HG02588 (cell line): ENCODE measurements around the gene CDH2.

Source experiments
- ATAC-seq: cut with Tn5 transposase; IDR thresholded peaks from one replicate; pipeline ENCODE4 v1.9.1; 2021; ENCODE audit warnings: mild to moderate bottlenecking, moderate library complexity; ENCODE audit not compliant: unreplicated experiment

Gene CDH2

GRCh38 chr18:28048612-28049011 is 128.3 kb downstream of the CDH2 start:
- ATAC-seq: no peak

- no peak for ATAC-seq
Observed at GRCh38 chr18:28045880-28046279, 131.1 kb downstream of the CDH2 start.

GRCh38 chr18:28045176-28045810 is 131.6 kb downstream of the CDH2 start:
- ATAC-seq: no peak

GRCh38 chr18:28044036-28044435 is 132.9 kb downstream of the CDH2 start:
- ATAC-seq: no peak

- no peak for ATAC-seq
Observed at GRCh38 chr18:28043631-28044030, 133.3 kb downstream of the CDH2 start.

- no peak for ATAC-seq
Observed at GRCh38 chr18:28041366-28041765, 135.6 kb downstream of the CDH2 start.

GRCh38 chr18:28040716-28041115 is 136.2 kb downstream of the CDH2 start:
- no peak for ATAC-seq

- ATAC-seq: no peak
Observed at GRCh38 chr18:28040211-28040610, 136.7 kb downstream of the CDH2 start.

GRCh38 chr18:28039691-28040090 is 137.2 kb downstream of the CDH2 start:
- no peak for ATAC-seq

GRCh38 chr18:28039078-28039477 is 137.9 kb downstream of the CDH2 start:
- ATAC-seq: no peak

GRCh38 chr18:28036488-28036887 is 140.4 kb downstream of the CDH2 start:
- ATAC-seq: no peak

GRCh38 chr18:28034567-28034966 is 142.4 kb downstream of the CDH2 start:
- no peak for ATAC-seq

GRCh38 chr18:28032177-28032576 is 144.8 kb downstream of the CDH2 start:
- ATAC-seq: no peak

- ATAC-seq: no peak
Observed at GRCh38 chr18:28030458-28030857, 146.5 kb downstream of the CDH2 start.

GRCh38 chr18:28027755-28028154 is 149.2 kb downstream of the CDH2 start:
- no peak for ATAC-seq

GRCh38 chr18:28019425-28020108 is 157.4 kb downstream of the CDH2 start:
- ATAC-seq: no peak

- ATAC-seq: no peak
Observed at GRCh38 chr18:28018351-28018750, 158.6 kb downstream of the CDH2 start.

GRCh38 chr18:28015671-28016070 is 161.3 kb downstream of the CDH2 start:
- ATAC-seq: no peak

- ATAC-seq: no peak
Observed at GRCh38 chr18:28013066-28013465, 163.9 kb downstream of the CDH2 start.

GRCh38 chr18:28012336-28012735 is 164.6 kb downstream of the CDH2 start:
- ATAC-seq: no peak

- no peak for ATAC-seq
Observed at GRCh38 chr18:28009589-28009988, 167.3 kb downstream of the CDH2 start.

- no peak for ATAC-seq
Observed at GRCh38 chr18:28007841-28008240, 169.1 kb downstream of the CDH2 start.

GRCh38 chr18:28005164-28005563 is 171.8 kb downstream of the CDH2 start:
- ATAC-seq: no peak
